ENCODE measurements around the gene TREX2. TPM values are rescaled to one million over a fixed set of nuclear protein-coding genes. Genes with fewer than 3 reads are reported as not detected.

Gene TREX2
- total and polyA plus RNA-seq, 10 of the 15 experiments (the other 5 are each of a cell fraction or from before 2014, with no cell fraction given), result 0.09 to 0.97 (median 0.60) TPM; not detected in 3

DNA sequence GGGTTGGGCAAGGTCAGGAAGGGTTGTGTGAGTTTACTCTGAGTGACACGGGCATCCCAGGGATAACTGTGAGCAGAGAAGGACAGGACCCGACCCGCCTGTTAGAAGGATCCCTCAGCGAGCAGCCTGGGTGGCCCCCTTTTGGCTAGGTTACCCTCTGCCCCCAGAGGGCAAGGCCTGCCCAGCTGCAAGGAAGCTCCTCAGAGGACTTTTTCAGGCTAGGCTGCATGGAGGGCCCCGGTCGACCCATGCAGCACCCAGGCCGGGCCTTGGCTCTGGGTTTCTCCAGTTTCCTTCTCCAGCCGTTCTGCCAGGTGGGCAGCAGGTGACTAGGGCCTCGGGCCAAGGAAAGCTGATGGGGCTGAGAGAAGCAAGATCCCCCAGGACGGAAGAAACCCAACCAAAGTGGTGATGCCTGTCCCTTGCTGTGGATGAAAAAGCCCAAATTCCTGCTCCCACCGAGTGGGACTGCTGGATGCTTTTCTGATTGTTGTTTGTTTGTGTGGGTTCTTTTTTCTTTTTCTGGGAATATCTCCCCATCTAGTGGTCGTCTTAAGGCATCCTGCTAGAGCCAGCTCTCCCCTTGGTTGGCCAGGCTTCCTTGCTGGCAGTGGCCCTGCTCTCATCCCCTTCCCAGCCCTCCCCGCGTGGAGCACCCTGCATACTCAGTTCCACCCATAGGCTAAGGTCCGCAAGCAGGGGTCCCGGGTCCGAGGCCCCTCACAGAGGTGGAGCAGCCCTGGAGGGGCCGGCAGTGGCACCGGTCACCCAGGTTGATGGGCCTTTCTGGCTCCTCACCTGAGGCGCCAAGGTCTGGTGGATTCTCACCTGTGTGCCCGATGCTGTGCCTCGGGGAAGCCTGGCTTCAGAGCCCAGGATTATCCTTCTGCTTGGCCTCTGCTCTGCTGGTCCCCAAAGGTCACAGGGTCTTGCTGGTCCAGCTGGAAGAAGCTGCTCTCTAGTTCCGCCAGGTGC is 32.8 kb downstream of the TREX2 start:
- no peak overlapping the region for H3K4me3 ChIP-seq
- H3K27me3 ChIP-seq (replicated peaks in 1 of 2; ENCODE audit: control insufficient read depth in 2 of 2, insufficient read depth in 2 of 2, low read length in 1 of 2), result no peaks in the 10 kb centered on the region
- no peaks in the 10 kb centered on the region for H3K4me1 ChIP-seq (ENCODE audit: control insufficient read depth, insufficient read depth, low read length)
- 59% methylated on average over 16 of the region's 23 CpGs for WGBS (ENCODE audit: insufficient coverage, insufficient replicate concordance, low lambda C conversion rate, missing lambda C conversion rate)
- intact Hi-C loops (cut with micrococcal nuclease; ENCODE audit: unreplicated experiment), result no loop called here
- ChIA-PET RAD21 (ENCODE audit: unreplicated experiment) (no interaction called here), POLR2A (no interaction called here), CTCF (interaction anchor here (0.9 kb wide), 1 partner anchor 472 kb away, joined by 3 read pairs; no protein-coding TSS in a partner anchor), SMC1A (ENCODE audit: uncharacterized antibody, unreplicated experiment) (no interaction called here)
- FAIRE-seq (no peak), ATAC-seq (no peak), DNase-seq (ENCODE audit: low read depth, low spot score) (no peak)
- no peak for TF ChIP-seq BCL11A (IDR thresholded peaks at IDR 0.05; ENCODE audit: low read depth, low read length)
- TF ChIP-seq PBX3 (IDR thresholded peaks at IDR 0.05; ENCODE audit: insufficient replicate concordance, low read depth, low read length), result no peak
- TF ChIP-seq ZZZ3 (IDR thresholded peaks at IDR 0.05; ENCODE audit: control insufficient read depth, insufficient read length, low read depth), result no peak
- TF ChIP-seq, protein P1, sequence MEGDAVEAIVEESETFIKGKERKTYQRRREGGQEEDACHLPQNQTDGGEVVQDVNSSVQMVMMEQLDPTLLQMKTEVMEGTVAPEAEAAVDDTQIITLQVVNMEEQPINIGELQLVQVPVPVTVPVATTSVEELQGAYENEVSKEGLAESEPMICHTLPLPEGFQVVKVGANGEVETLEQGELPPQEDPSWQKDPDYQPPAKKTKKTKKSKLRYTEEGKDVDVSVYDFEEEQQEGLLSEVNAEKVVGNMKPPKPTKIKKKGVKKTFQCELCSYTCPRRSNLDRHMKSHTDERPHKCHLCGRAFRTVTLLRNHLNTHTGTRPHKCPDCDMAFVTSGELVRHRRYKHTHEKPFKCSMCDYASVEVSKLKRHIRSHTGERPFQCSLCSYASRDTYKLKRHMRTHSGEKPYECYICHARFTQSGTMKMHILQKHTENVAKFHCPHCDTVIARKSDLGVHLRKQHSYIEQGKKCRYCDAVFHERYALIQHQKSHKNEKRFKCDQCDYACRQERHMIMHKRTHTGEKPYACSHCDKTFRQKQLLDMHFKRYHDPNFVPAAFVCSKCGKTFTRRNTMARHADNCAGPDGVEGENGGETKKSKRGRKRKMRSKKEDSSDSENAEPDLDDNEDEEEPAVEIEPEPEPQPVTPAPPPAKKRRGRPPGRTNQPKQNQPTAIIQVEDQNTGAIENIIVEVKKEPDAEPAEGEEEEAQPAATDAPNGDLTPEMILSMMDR (IDR thresholded peaks at IDR 0.05 in 2 of 3, conservative IDR thresholded peaks at IDR 0.05 in 1 of 3; ENCODE audit: control insufficient read depth in 2 of 3, extremely low read depth in 1 of 3, insufficient read depth in 1 of 3, low read depth in 3 of 3, low read length in 3 of 3), result peak in 1 of 3 experiments; percentile 8; a peak in 1 of 6 replicates
- no peak for TF ChIP-seq NFYB (IDR thresholded peaks at IDR 0.05; ENCODE audit: insufficient read depth, low read depth, low read length)
- no peaks in the 10 kb centered on the region; the same call in 2 of the 3 replicates for H3K9me3 ChIP-seq (replicated peaks; ENCODE audit: control insufficient read depth, insufficient read depth, low read length)
- H3K36me3 ChIP-seq (ENCODE audit: control insufficient read depth in 2 of 2, insufficient read depth in 2 of 2, low read length in 1 of 2), result no peaks in the 10 kb centered on the region; a peak in 1 of 4 replicates
- no TSS peak for BruUV-seq (replicated peaks)
- in situ Hi-C loops (cut with MboI), result no loop called here
- no peak overlapping the region for H3K9ac ChIP-seq (ENCODE audit: control insufficient read depth, insufficient read depth, low read length)
- no peaks in the 10 kb centered on the region for H4K20me1 ChIP-seq (ENCODE audit: control insufficient read depth, insufficient read depth)
- no peak overlapping the region for H2AFZ ChIP-seq (ENCODE audit: control insufficient read depth, low read depth, low read length)
- H3K79me2 ChIP-seq (ENCODE audit: control insufficient read depth, insufficient read depth, low read length), result no peaks in the 10 kb centered on the region
- no peak overlapping the region for H3K4me2 ChIP-seq (ENCODE audit: control insufficient read depth, insufficient read depth)
- H3K27ac ChIP-seq (ENCODE audit: control insufficient read depth, insufficient read depth), result no peak overlapping the region
